ENCODE measurements around the gene HLA-DQA2. TPM values are rescaled to one million over a fixed set of nuclear protein-coding genes. Genes with fewer than 3 reads are reported as not detected.
"Not testable (repeated sequence)": the region's sequence is repeated elsewhere in the genome, so short reads cannot be mapped to it uniquely, and the experiment has no call there.

The HLA-DQA2 gene
- total RNA-seq, 3 donors from 2014 or later: 1.6 TPM; not detected in 2

DNA sequence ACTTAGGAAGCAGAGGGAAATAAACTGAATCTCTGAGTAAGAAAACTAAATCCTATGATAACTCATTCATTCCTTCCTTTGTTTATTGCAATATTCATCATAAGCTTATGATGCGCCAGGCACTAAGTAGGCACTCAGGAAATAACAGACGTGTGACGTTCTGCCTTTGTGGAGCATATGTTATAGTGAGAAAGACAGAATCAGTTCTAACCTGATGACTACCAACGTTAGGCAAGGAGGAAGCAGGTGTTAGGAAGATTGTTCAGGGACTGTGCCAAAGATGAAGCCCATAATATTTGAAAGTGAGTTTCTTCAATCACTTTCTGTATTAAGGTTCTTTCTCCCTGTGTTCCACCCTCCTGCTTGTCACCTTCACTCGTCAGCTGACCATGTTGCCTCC, 3.6 kb downstream of the HLA-DQA2 start:
- Histone ChIP-seq H3K4me1 (ENCODE audit: low read depth) (no peaks in the 10 kb centered on the region), H3K36me3 (ENCODE audit: low read depth) (no peaks in the 10 kb centered on the region), H3K4me3 (no peak overlapping the region), H3K9me3 (no peaks in the 10 kb centered on the region)
- ATAC-seq (no peak), DNase-seq (no peak)
- intact Hi-C loops (cut with DNase I, micrococcal nuclease): no loop called here
- TF ChIP-seq, protein P1, sequence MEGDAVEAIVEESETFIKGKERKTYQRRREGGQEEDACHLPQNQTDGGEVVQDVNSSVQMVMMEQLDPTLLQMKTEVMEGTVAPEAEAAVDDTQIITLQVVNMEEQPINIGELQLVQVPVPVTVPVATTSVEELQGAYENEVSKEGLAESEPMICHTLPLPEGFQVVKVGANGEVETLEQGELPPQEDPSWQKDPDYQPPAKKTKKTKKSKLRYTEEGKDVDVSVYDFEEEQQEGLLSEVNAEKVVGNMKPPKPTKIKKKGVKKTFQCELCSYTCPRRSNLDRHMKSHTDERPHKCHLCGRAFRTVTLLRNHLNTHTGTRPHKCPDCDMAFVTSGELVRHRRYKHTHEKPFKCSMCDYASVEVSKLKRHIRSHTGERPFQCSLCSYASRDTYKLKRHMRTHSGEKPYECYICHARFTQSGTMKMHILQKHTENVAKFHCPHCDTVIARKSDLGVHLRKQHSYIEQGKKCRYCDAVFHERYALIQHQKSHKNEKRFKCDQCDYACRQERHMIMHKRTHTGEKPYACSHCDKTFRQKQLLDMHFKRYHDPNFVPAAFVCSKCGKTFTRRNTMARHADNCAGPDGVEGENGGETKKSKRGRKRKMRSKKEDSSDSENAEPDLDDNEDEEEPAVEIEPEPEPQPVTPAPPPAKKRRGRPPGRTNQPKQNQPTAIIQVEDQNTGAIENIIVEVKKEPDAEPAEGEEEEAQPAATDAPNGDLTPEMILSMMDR (IDR thresholded peaks at IDR 0.05): no peak

DNA sequence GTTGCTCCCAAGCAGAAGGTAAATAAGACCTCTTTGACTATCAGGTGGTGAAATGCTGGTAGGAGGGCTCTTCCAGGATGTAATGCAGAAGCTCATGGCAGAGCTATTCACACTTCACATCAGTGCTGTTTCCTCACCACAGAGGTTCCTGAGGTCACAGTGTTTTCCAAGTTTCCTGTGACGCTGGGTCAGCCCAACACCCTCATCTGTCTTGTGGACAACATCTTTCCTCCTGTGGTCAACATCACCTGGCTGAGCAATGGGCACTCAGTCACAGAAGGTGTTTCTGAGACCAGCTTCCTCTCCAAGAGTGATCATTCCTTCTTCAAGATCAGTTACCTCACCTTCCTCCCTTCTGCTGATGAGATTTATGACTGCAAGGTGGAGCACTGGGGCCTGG, 4.5 kb downstream of the HLA-DQA2 start:
- H3K36me3 ChIP-seq (ENCODE audit: low read depth); intact Hi-C loops (cut with DNase I, micrococcal nuclease); DNase-seq; H3K4me3 ChIP-seq; H3K4me1 ChIP-seq (ENCODE audit: low read depth); ATAC-seq; H3K9me3 ChIP-seq: not testable (repeated sequence)

DNA sequence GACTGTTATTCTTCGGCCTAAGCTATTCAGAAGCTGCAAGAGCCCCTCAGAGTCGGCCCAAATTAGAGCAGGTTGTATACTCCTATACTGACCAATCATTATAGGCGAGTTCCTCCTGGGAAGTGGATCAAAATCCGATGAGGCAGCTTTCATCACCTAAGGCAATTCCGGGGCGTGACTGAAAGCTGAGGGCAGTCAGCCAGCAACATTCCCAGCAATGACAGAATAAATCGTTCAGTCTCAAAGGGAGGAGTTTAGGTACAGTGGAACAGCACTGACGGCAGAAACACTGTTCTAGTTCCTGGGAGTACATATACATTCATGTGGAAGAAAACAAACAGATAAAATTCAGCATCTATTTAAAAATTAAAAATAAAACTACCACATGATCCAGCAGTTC, 11.4 kb downstream of the HLA-DQA2 start:
- TF ChIP-seq, protein P1 (IDR thresholded peaks at IDR 0.05): no peak
- intact Hi-C loops (cut with DNase I, micrococcal nuclease): no loop called here
- Histone ChIP-seq H3K4me1 (ENCODE audit: low read depth) (no peaks in the 10 kb centered on the region), H3K36me3 (ENCODE audit: low read depth) (no peaks in the 10 kb centered on the region), H3K4me3 (no peak overlapping the region), H3K9me3 (no peaks in the 10 kb centered on the region)
- ATAC-seq (peak; percentile 61), DNase-seq (peak in 2 of 3 donors; percentile 31 to 49)

DNA sequence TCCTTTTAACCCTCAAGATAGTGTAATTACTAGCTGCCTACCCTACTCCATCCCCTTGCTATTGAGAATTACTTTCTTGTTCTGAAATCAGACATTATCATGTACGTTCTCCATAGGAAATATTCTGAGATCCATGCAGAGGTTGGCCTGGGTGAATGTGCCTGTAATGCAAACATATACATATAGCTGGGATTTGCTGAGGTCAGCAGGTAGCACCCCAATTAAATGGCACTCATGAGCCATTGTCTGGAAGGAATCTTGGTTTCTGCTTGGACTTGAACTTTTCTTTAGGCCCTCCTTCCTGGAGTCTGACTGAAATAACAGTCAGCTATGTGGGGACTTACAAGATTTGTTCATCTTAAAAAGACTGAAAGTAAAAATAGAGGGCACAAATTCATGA, 18.5 kb downstream of the HLA-DQA2 start:
- DNase-seq: no peak
- no peak overlapping the region for H3K4me3 ChIP-seq
- intact Hi-C loops (cut with DNase I, micrococcal nuclease): no loop called here
- no peaks in the 10 kb centered on the region for H3K9me3 ChIP-seq
- TF ChIP-seq, protein P1 (IDR thresholded peaks at IDR 0.05): no peak
- H3K36me3 ChIP-seq (ENCODE audit: low read depth): no peaks in the 10 kb centered on the region
- no peaks in the 10 kb centered on the region for H3K4me1 ChIP-seq (ENCODE audit: low read depth)
- ATAC-seq: no peak

DNA sequence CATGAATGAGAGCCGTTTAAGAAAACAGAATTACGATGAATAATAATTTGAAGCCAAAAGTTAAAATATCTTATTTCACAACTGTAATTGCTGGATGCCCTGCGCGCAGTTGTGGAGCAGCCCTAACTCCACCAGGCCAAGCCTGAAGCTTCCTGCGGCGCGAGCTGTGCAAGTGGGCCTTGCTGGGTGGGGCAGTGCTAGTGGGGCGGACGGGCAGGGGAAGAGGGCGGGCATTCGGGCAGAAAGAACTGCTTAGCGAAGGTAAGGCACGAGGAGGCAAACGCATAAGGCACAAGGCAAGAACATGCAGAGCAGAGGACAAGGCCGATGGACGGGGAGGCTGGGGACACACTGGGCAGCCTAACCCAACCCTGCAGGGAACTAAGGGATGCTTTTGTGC, 19.9 kb downstream of the HLA-DQA2 start:
- no peaks in the 10 kb centered on the region for H3K36me3 ChIP-seq (ENCODE audit: low read depth)
- H3K9me3 ChIP-seq: no peaks in the 10 kb centered on the region
- H3K4me1 ChIP-seq (ENCODE audit: low read depth): no peaks in the 10 kb centered on the region
- no peak for DNase-seq
- intact Hi-C loops (cut with DNase I, micrococcal nuclease): no loop called here
- no peak overlapping the region for H3K4me3 ChIP-seq
- TF ChIP-seq, protein P1 (IDR thresholded peaks at IDR 0.05): no peak
- ATAC-seq: no peak

DNA sequence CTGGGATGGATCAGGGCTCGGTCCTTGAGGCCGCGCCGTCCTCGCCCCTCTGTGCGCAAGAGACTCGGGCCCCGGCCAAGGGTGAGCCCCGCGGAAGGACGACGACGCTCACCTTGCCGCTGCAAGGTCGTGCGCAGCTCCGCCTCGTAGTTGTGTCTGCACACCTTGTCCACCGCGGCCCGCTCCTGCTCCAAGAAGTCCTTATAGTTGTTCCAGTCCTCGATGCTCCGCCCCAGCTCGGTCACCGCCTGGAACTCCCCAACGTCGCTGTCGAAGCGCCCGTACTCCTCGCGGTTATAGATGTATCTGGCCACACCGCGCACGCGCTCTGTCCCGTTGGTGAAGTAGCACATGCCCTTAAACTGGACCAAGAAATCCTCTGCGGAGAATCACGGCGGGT, 20.4 kb downstream of the HLA-DQA2 start:
- H3K4me1 ChIP-seq (ENCODE audit: low read depth): no peaks in the 10 kb centered on the region
- intact Hi-C loops (cut with DNase I, micrococcal nuclease): no loop called here
- H3K4me3 ChIP-seq: no peak overlapping the region
- no peaks in the 10 kb centered on the region for H3K9me3 ChIP-seq
- ATAC-seq: no peak
- TF ChIP-seq, protein P1 (IDR thresholded peaks at IDR 0.05): no peak
- no peak for DNase-seq
- no peaks in the 10 kb centered on the region for H3K36me3 ChIP-seq (ENCODE audit: low read depth)
